ENCODE data around the gene NR2F6.

DNA sequence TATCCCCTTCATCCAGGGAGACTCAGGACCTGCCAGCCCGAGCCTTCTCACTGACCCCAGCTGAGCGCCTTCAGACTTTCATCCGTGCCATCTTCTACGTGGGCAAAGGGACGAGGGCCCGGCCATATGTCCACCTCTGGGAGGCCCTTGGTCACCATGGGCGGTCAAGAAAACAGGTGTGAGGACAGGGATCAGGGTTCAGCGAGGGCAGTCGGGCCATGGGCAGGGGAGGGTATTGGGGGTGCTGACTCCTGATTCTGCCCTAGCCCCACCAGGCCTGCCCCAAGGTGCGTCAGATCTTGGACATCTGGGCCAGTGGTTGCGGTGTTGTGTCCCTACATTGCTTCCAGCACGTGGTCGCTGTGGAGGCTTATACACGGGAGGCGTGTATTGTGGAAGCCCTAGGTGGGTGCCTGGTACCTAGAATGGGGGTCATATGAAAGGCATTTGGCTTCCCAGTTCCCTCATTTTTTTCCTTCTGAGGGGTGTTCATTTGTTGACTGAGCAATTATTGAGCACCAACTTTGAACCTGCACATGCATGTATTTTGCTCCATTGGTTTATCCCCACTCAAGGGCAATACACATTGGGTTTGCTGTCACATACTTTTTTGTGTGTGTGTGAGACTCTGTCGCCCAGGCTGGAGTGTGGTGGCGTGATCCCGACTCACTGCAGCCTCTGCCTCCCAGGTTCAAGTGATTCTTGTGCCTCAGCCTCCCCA, 39.9 kb upstream of the NR2F6 start:
- TF ChIP-seq, protein P1, sequence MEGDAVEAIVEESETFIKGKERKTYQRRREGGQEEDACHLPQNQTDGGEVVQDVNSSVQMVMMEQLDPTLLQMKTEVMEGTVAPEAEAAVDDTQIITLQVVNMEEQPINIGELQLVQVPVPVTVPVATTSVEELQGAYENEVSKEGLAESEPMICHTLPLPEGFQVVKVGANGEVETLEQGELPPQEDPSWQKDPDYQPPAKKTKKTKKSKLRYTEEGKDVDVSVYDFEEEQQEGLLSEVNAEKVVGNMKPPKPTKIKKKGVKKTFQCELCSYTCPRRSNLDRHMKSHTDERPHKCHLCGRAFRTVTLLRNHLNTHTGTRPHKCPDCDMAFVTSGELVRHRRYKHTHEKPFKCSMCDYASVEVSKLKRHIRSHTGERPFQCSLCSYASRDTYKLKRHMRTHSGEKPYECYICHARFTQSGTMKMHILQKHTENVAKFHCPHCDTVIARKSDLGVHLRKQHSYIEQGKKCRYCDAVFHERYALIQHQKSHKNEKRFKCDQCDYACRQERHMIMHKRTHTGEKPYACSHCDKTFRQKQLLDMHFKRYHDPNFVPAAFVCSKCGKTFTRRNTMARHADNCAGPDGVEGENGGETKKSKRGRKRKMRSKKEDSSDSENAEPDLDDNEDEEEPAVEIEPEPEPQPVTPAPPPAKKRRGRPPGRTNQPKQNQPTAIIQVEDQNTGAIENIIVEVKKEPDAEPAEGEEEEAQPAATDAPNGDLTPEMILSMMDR (IDR thresholded peaks at IDR 0.05), result no peak
- TF ChIP-seq POLR2AphosphoS5 (IDR thresholded peaks at IDR 0.05; ENCODE audit: insufficient read depth in 1 of 2, low read depth in 1 of 2) (no peak), POLR2A (IDR thresholded peaks at IDR 0.05) (no peak)
